Stimulated activated CD4-positive, alpha-beta T cell treated with anti-CD3 and anti-CD28 coated beads, Interleukin-4, amount 100 ng/mL, for 48 hours (primary cell): ENCODE results near the gene DNAH8.

ENCODE experiments used
- DNase-seq, 2 donors: peaks; one replicate each; pipeline ENCODE4 v3.0.0-alpha.2; 2020; ENCODE audit warnings: low read depth in 2 of 2

Gene DNAH8

DNA sequence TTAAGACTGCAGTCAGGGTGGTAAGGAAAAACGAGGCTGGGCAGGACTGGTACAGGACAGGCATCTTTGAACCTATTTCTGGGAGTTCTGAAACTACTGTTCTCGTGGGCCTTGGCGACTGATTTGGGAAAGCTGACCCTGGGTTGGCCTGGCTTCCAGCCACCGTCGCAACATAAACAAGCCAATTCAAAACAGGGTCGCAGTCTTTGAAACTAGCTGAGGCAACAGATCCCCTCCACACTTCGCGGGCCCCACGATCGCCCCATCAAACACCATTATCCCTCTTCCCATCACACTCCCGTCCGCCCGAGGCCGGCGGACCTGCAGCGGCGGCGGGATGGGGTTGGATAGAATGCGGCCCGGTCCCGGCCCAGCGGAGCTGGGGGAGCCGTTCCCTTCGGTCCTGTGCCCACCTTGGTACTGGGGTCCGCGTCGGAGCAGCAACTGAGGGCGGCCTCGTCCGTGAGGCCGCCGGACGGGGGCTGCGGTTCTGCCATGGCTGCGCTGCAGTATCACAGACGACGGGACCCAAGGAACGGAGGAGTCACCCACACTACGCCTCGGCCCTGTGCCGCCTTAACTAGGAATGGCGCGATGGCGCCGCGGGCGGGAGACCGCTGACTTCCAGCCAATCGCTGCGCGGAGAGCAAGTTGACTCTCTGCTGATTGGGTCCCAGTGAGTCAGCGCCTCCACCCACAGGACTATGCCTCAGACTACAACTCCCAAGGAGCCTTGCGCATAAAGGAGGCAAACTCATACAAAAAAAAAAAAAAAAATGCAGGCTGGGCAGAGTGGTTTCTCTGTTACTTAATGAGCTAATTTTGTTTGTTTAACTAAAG, 12.3 kb upstream of the DNAH8 start, which contains the start of gene GLO1:
TSS of gene GLO1 (minus strand) at position 588 of the 840 bp plus-strand sequence. CDS start at position 497, 91 bp downstream.
- peak; percentile 92 to 96 for DNase-seq

DNA sequence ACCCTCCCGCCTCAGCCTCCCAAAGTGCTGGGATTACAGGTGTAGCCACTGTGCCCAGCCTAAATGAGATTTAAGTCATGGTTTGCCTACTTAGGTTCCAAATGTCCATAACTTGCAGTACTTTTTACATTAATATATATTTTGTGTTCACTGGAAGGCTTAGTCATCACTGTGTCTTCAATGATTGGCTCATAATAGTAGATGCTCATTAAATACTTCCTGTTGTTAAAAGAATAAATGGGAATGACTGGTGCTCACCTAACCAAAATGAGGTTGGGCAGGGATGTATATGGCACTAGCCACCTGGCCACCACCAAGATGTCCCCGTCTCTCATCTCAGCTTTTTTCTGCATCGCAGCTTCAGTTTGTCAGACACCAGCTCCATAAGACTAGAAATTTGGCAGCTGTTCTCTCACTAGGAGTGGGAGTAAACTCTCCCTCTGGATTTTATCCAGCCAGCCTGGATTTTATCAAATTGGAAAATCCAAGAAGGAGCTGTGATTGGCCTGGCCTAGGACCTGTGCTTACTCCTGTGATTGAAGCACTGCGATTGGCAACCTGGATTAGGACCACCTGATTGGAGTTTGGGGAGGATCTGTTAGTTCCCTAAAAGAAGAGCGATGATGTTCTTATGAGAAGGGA, 11.0 kb upstream of the DNAH8 start:
- DNase-seq, result no peak

DNA sequence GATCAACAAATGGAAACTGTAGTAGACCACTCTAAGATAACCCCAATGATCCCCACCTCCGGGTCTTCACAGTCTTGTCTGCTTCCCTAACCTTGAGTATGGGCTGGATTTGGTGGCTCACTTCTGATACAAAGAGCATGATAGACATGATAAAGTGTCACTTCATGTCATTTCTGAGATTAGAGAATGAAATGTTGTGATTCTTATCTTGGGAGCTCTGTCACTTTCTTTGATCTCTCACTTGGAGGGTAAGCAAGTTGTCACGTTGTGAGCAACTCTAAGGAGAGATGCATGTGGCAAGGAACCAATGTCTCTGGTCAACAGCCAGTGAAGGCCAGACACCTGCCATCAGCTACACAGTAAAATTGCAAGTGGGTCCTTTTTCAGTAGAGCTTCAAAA, 9.2 kb upstream of the DNAH8 start:
- no peak for DNase-seq

DNA sequence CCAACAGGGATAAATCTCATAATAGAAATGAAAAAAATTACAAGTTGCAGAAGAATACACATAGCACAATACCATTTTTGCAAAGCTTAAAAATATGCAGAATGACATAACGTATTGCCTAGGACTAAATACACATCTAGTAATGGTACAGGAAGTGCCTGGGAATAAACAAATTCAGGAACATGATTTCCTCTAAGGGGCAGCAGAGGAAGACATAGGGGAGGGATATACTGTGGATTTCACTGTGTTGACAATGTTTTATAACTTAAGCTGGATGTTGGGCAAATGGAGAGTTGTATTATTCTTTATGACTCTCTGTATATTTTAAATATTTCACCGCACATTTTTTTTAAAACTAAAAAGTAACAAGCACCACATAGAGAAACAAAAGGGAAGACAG, 6.6 kb upstream of the DNAH8 start:
- no peak for DNase-seq

DNA sequence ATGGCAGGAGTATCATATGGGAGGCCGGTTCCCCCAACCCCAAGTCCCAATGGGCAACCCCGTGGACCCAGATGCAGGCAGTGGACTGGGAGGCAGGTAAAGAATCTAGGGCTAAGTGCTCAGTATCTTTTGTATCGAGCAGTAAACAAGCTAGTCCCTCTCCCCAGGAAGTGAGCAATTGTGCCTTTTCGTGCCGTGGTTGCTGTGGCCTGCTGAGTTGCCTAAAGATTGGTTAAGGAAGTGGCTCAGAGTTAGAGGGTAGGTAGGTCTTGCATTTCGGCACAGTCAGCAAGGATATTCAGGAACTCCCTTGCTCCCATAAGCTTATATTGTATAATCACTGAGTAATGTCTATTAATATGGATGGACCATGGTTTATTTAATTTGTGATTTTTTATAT, 1.3 kb upstream of the DNAH8 start:
- peak; percentile 18 to 53 for DNase-seq

DNA sequence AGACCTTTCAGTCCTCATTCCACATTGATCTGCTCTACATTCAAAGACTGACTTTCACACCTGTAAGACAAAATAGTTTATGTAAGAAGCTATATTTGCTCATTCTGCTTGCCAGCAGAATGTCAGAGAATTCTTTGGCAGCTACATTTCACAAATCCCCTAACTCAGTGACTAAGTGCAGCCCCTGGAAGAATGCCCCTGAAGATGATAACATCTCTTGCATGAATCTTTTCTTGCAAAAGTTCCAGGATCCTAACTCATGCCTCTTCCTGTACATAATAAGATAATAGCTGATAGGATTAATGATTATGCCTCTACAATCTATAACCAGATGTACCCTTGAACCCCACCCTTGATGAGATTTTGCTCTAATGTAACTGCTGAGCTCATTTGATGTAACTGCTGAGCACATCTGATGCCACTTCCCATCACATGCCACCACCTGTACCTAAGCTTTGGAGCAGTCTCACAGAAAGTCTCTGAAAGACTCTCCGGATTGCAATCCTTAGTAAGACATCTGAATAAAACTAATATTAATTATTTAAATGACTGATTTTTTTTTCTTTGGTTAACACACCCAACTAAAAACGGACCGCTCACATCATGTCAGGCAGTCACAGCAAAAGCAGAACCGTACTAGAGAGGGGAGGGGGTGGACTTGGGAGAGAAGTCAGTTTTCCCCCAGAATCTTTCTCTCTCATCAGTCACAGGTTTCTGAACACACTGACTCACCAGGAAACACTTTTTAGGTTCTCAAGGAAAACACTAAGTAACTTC, 684 bp upstream of the DNAH8 start:
- no peak for DNase-seq

DNA sequence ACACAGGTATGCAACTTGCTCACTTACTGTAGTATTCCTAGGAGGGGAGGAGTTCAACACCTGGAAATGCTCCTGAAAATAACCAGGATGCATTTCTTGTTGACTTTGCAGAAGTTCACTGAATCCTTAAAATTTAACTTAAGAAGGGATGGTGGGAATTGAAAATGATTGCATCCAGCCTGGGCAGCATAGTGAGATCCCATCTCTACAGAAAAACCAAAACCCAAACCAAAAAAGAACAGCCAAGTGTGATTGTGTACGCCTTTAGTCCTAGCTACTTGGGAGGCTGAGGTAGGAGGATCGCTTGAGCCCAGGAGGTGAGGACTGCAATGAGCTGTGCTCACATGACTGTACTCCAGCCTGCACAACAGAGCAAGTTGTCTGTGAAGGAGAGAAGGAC, 1.7 kb downstream of the DNAH8 start:
- no peak for DNase-seq

DNA sequence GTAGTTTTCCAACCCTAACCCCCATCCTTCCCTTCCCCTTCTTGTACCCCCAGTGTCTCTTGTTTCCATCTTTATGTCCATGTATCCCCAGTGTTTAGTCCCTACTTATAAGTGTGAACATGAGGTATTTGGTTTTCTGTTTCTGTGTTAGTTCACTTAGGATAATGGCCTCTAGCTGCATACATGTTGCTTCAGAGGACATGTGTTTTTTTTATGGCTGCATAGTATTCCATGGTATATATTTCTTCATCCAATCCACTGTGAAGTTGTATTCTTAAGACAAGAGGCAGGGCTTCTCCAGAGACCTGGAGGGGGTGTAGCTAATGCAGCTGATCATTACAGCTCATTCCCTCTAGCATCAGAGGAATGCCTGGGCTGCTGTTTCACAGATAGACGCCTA, 4.2 kb downstream of the DNAH8 start:
- no peak for DNase-seq

DNA sequence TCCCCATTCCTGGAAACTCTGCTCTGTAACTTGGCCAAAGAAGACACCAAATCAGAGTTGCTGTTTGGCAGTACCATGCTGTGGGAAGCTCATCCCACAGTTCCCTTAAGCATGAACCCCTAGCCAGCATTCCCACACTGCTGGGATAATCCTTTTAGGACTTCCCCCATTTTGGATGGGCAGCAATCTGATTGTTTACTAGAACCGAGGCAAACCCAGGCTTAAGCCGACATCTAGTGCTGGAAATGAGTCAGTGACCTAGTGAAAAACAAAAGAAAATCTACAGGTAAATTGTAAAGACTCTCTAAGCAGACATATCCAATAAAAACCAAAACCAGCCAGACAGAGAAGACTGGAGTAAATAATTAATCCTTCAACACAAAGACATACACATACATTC, 5.2 kb downstream of the DNAH8 start:
- no peak for DNase-seq

DNA sequence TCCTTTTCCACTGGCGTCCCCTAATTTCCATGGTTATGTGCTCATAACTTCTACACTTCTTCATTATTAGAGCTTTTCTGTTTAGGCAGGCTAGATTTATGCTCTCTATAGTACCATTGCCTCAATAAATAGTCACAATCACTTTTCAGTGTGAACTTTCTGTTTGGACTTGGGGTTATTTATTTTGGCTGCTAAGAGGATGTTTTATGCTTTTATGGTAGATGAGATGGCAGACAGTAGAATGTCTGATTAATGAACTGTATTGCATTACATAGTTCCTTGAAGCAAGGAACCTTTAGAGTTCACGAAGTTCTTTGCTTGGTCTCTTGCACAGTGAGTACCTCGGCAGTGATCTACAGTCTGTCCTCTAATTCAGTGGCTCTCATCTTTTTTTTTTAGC, 6.9 kb downstream of the DNAH8 start:
- DNase-seq, result no peak

DNA sequence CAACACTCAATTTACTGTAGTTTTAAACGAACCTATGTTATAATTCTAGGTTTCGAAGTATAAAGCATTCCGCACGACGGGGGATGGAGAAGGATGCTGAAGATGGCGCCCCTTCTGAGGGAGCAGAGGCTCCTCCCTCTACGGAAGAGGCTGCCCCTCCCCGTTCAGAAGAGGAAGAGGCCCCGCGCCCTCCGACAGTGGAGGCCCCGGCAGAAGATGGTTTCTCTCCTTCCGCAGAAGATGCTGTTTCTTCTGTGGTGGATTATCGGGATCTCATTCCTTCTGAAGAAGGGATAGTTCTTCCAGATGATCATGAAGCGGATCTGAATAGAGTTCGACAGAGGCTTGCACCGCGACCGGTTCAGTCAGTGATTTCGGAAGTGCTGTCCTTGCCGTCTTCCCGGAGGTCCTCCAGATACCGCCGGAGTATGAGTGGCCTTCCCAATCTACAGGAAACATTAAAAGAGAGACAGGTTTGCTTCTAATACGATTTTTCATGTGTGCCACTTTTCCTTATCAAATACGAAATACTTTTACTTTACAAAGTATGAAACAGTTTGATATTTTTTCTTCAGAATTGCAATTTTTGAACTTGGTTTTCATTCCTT, 7.7 kb downstream of the DNAH8 start:
- DNase-seq, result no peak

DNA sequence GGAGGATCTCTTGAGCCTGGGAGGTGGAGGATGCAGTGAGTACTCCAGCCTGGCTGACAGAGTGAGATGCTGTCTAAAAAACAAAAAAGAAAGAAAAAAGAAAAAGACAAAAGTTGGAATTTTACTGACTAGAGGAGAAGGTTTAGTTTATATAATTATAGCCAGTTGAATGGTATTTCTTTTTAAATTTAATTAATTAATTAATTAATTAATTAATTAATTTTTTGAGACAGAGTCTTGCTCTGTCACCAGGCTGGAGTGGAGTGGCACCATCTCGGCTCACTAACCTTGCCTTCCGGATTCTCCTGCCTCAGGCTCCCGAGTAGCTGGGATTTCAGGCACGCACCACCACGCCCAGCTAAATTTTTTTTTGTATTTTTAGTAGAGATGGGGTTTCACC, 8.7 kb downstream of the DNAH8 start:
- DNase-seq, result no peak

DNA sequence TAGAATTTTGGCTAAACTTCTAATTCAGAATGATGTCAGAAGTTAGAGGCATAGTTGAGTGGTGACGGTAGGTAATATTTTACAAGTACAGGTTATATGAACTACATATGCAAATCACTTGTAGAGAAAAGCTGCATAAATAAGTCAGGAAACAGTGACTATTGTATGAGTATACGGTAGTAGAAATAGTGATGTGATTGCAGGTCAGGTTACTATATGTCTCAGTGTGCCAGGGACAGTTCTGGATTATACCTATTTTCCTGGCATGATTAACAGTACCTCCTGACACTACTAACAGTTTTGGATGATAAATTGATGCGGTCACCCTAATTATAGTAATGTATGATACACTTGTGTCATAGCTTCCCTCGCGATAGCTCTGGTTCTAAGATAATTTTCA, 9.2 kb downstream of the DNAH8 start:
- DNase-seq, result no peak

DNA sequence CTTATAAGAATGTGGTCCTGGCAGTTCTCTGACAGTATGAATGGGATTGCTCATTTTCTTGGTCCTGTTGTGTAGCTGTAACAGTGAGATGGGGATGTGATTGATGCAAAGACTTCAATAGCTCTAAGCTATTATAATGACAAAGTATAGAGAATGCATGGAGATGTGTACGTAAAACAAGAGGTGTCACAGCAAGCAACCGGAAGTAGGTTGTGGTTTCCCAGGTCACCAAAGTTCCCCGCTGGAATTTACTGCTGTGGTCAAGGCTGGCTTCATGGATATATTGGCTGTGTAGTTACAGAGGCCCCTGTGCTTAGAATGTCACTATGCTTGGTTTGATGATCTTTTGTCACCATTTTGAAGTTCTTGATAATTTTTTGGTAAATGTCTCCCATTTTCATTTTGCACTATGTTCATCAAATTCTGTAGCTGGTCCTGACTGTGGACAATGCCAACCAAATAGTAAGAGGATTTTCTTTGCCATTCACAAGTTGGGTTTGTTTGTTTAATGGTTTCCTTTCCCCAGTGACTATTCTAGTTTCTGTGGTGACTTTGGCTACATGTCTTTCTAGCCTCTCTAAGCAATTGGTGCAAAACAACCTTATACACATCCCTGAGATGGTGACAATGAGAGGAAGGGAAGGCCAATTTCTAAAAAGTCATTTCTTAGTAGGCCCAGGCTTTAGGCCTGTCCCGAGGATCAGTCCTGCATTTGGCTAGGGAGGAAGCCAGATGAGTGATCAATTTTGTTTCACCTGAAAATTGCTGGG, 10.5 kb downstream of the DNAH8 start:
- no peak for DNase-seq

DNA sequence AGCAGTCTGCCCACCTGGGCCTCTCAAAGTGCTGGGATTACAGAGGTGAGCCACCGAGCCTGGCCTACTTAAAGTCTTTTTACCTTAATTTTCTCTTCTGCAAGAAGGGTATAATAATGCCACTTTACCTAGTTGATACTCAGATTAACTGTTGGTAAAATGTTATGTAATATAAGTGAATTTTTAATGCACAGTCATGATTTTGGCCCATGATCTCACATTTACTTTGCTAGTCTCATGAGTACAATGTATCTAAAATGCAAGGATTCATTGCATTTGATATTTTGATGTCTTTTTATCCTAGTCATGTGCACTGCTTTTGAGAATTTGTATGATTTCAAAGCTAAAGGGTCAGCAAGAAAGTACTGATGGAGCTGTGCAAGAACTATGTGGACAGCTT, 13.1 kb downstream of the DNAH8 start:
- no peak for DNase-seq

DNA sequence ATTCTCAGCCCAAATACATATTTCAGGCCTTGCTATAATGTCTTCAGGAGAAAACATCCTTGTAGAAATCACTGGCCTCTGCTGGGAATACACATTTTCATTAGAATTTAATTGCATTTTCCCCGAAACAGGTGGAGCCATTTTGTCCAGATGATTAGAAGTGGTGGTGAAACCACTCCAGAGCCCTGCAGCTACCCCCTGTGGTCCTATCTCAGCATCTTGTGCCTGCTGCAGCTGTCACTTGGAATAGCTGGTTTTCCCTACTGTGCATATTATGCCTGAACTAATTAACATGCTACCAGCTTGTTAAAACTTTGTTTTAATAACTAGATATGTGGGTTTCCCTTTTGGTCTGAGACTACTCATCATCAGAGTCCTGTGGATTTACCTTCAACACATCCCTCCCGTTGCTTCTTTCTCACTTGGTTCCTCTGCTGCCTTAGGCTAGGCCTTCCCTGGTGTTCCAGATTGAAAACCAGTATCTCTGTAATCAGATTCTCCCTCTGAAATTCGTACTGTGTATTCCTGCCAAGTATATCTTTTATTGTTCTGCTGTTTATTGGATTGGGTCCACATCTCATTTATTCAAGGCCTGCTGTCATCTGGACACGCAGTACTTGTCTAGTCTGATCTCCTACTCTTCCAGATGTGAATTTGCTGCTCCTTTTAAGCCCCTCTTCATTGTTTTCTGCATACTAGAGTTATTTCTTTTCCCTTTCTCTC, 15.2 kb downstream of the DNAH8 start:
- DNase-seq, result no peak

DNA sequence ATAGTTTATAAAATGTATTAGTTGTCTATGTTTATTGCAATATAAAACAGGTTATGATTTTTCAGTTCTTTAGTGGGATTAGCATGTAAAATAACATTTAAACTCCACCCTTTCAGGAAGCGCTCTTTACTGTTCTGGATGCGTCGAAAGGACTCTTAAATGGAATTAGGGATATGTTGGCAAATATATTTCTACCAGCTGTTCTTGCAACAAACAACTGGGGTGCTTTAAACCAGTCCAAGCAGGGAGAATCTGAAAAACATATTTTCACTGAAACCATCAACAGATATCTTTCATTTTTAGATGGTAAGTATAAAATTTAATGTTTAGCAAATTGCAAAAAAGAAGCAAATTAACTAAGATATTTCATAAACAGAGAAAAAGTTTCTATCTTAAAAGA, 21.8 kb downstream of the DNAH8 start:
- DNase-seq, result no peak

DNA sequence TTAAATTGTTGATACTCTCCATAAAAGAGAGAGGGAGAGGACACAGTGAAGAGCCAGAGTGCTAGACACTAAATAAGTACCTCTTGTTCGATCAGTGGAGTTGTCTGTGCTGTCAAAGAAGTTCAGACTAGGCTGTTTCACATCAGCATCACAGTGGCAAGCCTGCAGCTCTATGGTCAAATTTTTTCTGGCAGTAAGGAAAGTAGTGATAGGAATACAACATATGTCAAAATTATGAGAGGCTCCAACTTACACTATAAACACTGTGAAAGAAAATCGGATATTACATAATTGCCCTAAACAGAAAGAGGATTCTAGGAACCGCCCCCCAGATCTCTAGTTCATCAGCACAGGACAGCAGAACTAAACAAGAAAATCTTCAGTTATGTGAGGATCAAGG, 23.1 kb downstream of the DNAH8 start:
- no peak for DNase-seq

DNA sequence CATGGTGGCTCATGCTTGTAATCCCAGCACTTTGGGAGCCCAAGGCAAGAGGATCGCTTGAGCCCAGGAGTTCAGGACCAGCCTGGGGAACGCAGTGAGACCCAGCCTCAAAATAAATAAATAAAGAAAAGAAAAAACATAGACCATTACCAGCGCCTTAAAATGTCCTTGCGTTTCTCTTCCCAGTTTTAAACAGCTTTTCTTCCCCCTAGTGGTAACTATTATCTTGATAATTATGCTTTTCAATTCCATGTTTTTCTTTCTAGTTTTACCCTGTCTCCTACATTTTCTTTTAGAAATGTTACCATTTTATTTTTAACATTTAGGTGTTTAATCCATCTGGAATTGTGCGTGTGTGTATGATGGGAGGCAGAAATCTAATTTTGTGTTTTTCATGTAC, 24.4 kb downstream of the DNAH8 start:
- no peak for DNase-seq

DNA sequence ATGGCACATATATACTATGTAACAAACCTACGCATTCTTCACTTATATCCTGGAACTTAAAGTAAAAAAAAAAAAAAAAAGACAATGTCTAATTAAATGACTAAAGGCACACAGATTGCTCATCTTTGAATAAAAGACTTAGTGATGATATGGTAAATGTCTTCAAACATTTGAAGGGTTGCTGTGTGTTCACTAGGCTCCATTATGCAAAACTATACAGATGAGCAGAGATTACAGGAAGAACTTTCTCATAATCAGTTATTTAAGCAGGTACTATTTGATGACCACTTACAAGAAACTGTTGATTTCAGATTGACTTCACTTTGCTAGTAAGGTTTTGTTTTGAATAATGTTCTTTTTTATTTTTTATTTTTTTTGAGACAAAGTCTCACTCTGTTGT, 34.4 kb downstream of the DNAH8 start:
- DNase-seq, result no peak
